HepG2 (cell line): ENCODE measurements around the gene DCAF16. TPM values are rescaled to one million over a fixed set of nuclear protein-coding genes. Genes with fewer than 3 reads are reported as not detected.

Experiments
- ATAC-seq: fragments of 200-7000 bp; cut with Tn5 transposase; 3 replicates; pipeline ENCODE4 v1.9.1; 2020; ENCODE audit warnings: mild to moderate bottlenecking, moderate library complexity
- BruUV-seq: library from RNA; stranded (reverse); fragments of 400-500 nt; replicated peaks from 2 replicates; lab custom pipeline; 2021; lab: Mats Ljungman, UMichigan
- CTCF ChIA-PET: fragments of 300-600 bp; formaldehyde crosslinking; extraction: SDS; loops from one replicate; lab custom pipeline; 2021; ENCODE audit warnings: low total read pairs, inconsistent platforms, low intra/inter-chr PET ratio; lab: Yijun Ruan, JAX
- POLR2A ChIA-PET: fragments of 350-600 bp; sonication (Branson Sonifier 250); formaldehyde crosslinking; loops from one replicate; lab custom pipeline; 2020; ENCODE audit warnings: antibody characterized with exemption, inconsistent platforms; lab: Yijun Ruan, JAX
- DNase-seq: peaks from one replicate; pipeline ENCODE4 v3.0.0-alpha.2; 2015; ENCODE audit warnings: low spot score
- FAIRE-seq: peaks from 3 replicates; lab custom pipeline; 2011; peaks lifted over from hg19 to GRCh38; lab: Jason Lieb, UNC
- H2AFZ ChIP-seq: one replicate; pipeline ENCODE4 v1.6.1; 2011; ENCODE audit warnings: low read length, inconsistent platforms
- H3K27ac ChIP-seq: fragments of 300-600 bp; 3 replicates; pipeline ENCODE4 v1.8.0; 2011; ENCODE audit warnings: mixed run types, mild to moderate bottlenecking, mixed read lengths, low read length, inconsistent platforms; ENCODE audit not compliant: insufficient read depth; ENCODE audit errors: extremely low read length
- H3K27me3 ChIP-seq, 2 experiments: fragments of 200-600 bp in 1 of 2; 2 replicates in 1 of 2; 3 replicates in 1 of 2; pipeline versions ENCODE4 v1.6.0 to v1.8.0; 2011; ENCODE audit warnings: low read length in 2 of 2, mild to moderate bottlenecking in 2 of 2, moderate library complexity in 2 of 2, inconsistent platforms in 1 of 2; ENCODE audit not compliant: insufficient read depth in 2 of 2, control insufficient read depth in 1 of 2
- H3K36me3 ChIP-seq, 2 experiments: fragments of 200-600 bp in 1 of 2; replicated peaks in 1 of 2; 2 replicates in 1 of 2; 3 replicates in 1 of 2; pipeline versions ENCODE4 v1.5.1 to v1.8.0; 2011; ENCODE audit warnings: low read length in 2 of 2, inconsistent platforms in 1 of 2; ENCODE audit not compliant: insufficient read depth in 2 of 2, control insufficient read depth in 1 of 2
- H3K4me1 ChIP-seq: 2 replicates; pipeline ENCODE4 v1.5.1; 2012; ENCODE audit warnings: low read length, inconsistent platforms; ENCODE audit not compliant: insufficient read depth
- H3K4me2 ChIP-seq: 2 replicates; pipeline ENCODE4 v1.6.0; 2011; ENCODE audit warnings: low read depth, low read length, inconsistent platforms
- H3K4me3 ChIP-seq, 3 experiments: fragments of 200-600 bp in 1 of 3; sonication (generic), shearing (Covaris generic) in 1 of 3; replicated peaks in 1 of 3; 2 replicates each; pipeline ENCODE4 v1.5.1; 2011 to 2016; ENCODE audit warnings: low read length in 3 of 3, inconsistent platforms in 2 of 3, low read depth in 2 of 3, mild to moderate bottlenecking in 2 of 3, control low read depth in 1 of 3, mixed read lengths in 1 of 3; ENCODE audit not compliant: insufficient read depth in 1 of 3
- H3K79me2 ChIP-seq: one replicate; pipeline ENCODE4 v1.6.1; 2011; ENCODE audit warnings: low read length, inconsistent platforms; ENCODE audit not compliant: insufficient read depth
- H3K9ac ChIP-seq: 2 replicates; pipeline ENCODE4 v1.6.0; 2011; ENCODE audit warnings: mild to moderate bottlenecking, low read depth, low read length, inconsistent platforms; ENCODE audit not compliant: insufficient read depth
- H3K9me3 ChIP-seq: 2 replicates; pipeline ENCODE4 v1.5.1; 2012; ENCODE audit warnings: mild to moderate bottlenecking, low read length
- H4K20me1 ChIP-seq: 2 replicates; pipeline ENCODE4 v1.6.0; 2011; ENCODE audit warnings: inconsistent platforms, mild to moderate bottlenecking, low read length, moderate library complexity; ENCODE audit not compliant: insufficient read depth
- ARHGAP35 ChIP-seq: sonication (generic); formaldehyde crosslinking; IDR thresholded peaks from 2 replicates; pipeline ENCODE4 v1.9.0; 2022; ENCODE audit warnings: mild to moderate bottlenecking, inconsistent platforms, moderate library complexity, missing genetic modification reagents, borderline replicate concordance
- CTCF ChIP-seq: sonication (generic); formaldehyde crosslinking; IDR thresholded peaks from 2 replicates; pipeline ENCODE4 v1.5.0; 2020; ENCODE audit warnings: mild to moderate bottlenecking, missing genetic modification reagents, moderate library complexity
- FOSL2 ChIP-seq: sonication (generic); formaldehyde crosslinking; IDR thresholded peaks from 2 replicates; pipeline ENCODE4 v1.4.0; 2020; ENCODE audit warnings: missing genetic modification reagents
- PAWR ChIP-seq: sonication (generic); formaldehyde crosslinking; IDR thresholded peaks from 2 replicates; pipeline ENCODE4 v1.4.0; 2020; ENCODE audit warnings: missing genetic modification reagents, mild to moderate bottlenecking, borderline replicate concordance
- PPARG ChIP-seq: conservative IDR thresholded peaks from 2 replicates; pipeline ENCODE4 v1.6.1; 2016; ENCODE audit warnings: missing biosample characterization, missing genetic modification reagents
- RFXAP ChIP-seq: sonication (generic); formaldehyde crosslinking; IDR thresholded peaks from 2 replicates; pipeline ENCODE4 v1.4.0; 2020; ENCODE audit warnings: missing genetic modification reagents, borderline replicate concordance
- SOX5 ChIP-seq: IDR thresholded peaks from 2 replicates; pipeline ENCODE4 v1.6.1; 2016; ENCODE audit warnings: borderline replicate concordance
- STAG1 ChIP-seq: sonication (generic); formaldehyde crosslinking; IDR thresholded peaks from 2 replicates; pipeline ENCODE4 v1.4.0; 2020; ENCODE audit warnings: missing genetic modification reagents
- ZNF367 ChIP-seq: sonication (generic); formaldehyde crosslinking; IDR thresholded peaks from 2 replicates; pipeline ENCODE4 v1.4.0; 2020; ENCODE audit warnings: missing genetic modification reagents, borderline replicate concordance
- ZNF816 ChIP-seq: sonication (generic); formaldehyde crosslinking; IDR thresholded peaks from 2 replicates; pipeline ENCODE4 v1.8.0; 2022; ENCODE audit warnings: missing genetic modification reagents, mild to moderate bottlenecking, borderline replicate concordance
- ZNF839 ChIP-seq: sonication (generic); formaldehyde crosslinking; IDR thresholded peaks from 2 replicates; pipeline ENCODE4 v1.4.0; 2020; ENCODE audit warnings: missing genetic modification reagents, mild to moderate bottlenecking, borderline replicate concordance
- ZSCAN9 ChIP-seq: IDR thresholded peaks from 2 replicates; pipeline ENCODE4 v1.6.1; 2016; ENCODE audit warnings: borderline replicate concordance
- WGBS: methylation state at CpG from one replicate; pipeline ENCODE4 v1.1.6; 2017; ENCODE audit warnings: low lambda C conversion rate; 5-methylcytosine and 5-hydroxymethylcytosine counted together
- in situ Hi-C: cut with HindIII; loops from 2 replicates; pipeline ENCODE4 v1.10.0; 2017; ENCODE audit warnings: low pct_unique_long_range_greater_than_20kb; ENCODE audit not compliant: extremely low pct_ligation_motif_present
- intact Hi-C: fragments of 100-400 bp; cut with micrococcal nuclease; formaldehyde crosslinking; loops from one replicate; pipeline ENCODE4 v1.10.0; 2022; ENCODE audit not compliant: unreplicated experiment
- polyA plus RNA-seq, 8 experiments: library from polyadenylated mRNA; depleted of rRNA in 3 of 8; stranded (reverse) in 7 of 8; unstranded in 1 of 8; fragments of >200 nt; fragmentation: Illumina TruSeq in 4 of 8; extraction: Trizol in 4 of 8; gene quantifications; 2 replicates each; pipeline versions ENCODE4 v1.2.1 to v1.2.3, GENCODE V29; 2011 to 2016; ENCODE audit warnings: low read depth in 4 of 8, missing spikeins in 1 of 8, mixed read lengths in 1 of 8; ENCODE audit not compliant: insufficient read depth in 1 of 8
- total RNA-seq, 5 experiments: library from RNA; depleted of rRNA; stranded (reverse); fragments of >200 nt; fragmentation: Illumina TruSeq; extraction: Trizol; gene quantifications; 2 replicates each; pipeline ENCODE4 v1.2.3, GENCODE V29; 2016; ENCODE audit warnings: low read depth in 1 of 5
- TF ChIP-seq, protein P1 (sequence below): sonication (generic); formaldehyde crosslinking; IDR thresholded peaks from 2 replicates; pipeline ENCODE4 v1.8.1; 2023; ENCODE audit warnings: mild to moderate bottlenecking, inconsistent platforms, moderate library complexity, missing genetic modification reagents, borderline replicate concordance

Gene DCAF16
- total and polyA plus RNA-seq, 2 of the 13 experiments (the other 11 are each of a cell fraction or from before 2014, with no cell fraction given), result 37.5 to 41.9 TPM

GRCh38 chr4:17762726-17763125 lies 47.8 kb downstream of the DCAF16 start:
- intact Hi-C loops, result no loop called here
- Histone ChIP-seq H3K27me3 (peaks cover 0 to 5% of the 10 kb centered on the region in 2 experiments; a peak in 1 of 5 replicates), H2AFZ (no peak overlapping the region), H3K4me2 (no peak overlapping the region), H3K9ac (no peak overlapping the region), H3K9me3 (no peaks in the 10 kb centered on the region), H3K4me1 (no peaks in the 10 kb centered on the region), H4K20me1 (no peaks in the 10 kb centered on the region), H3K27ac (no peak overlapping the region), H3K4me3 (no peak overlapping the region), H3K79me2 (no peaks in the 10 kb centered on the region), H3K36me3 (no peaks in the 10 kb centered on the region)
- FAIRE-seq (no peak), ATAC-seq (peak; percentile 54), DNase-seq (peak; percentile 25)
- POLR2A ChIA-PET, result no interaction called here
- no TSS peak for BruUV-seq
- CTCF ChIA-PET, result no interaction called here
- TF ChIP-seq SOX5 (no peak), ZNF367 (CRISPR knock-in tag) (no peak), ZSCAN9 (no peak), RFXAP (CRISPR knock-in tag) (no peak), CTCF (peak; percentile 42), ZNF839 (no peak), ARHGAP35 (no peak), FOSL2 (no peak), ZNF816 (no peak), PAWR (CRISPR knock-in tag) (no peak), STAG1 (CRISPR knock-in tag) (peak; percentile 48), PPARG (CRISPR knock-in tag) (no peak)
- TF ChIP-seq, protein P1, sequence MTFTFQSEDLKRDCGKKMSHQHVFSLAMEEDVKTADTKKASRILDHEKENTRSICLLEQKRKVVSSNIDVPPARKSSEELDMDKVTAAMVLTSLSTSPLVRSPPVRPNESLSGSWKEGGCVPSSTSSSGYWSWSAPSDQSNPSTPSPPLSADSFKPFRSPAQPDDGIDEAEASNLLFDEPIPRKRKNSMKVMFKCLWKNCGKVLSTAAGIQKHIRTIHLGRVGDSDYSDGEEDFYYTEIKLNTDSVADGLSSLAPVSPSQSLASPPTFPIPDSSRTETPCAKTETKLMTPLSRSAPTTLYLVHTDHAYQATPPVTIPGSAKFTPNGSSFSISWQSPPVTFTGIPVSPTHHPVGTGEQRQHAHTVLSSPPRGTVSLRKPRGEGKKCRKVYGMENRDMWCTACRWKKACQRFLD (CRISPR knock-in tag), result no peak
- in situ Hi-C loops, result no loop called here
- WGBS, result 0% methylated on average over 1 of the region's 1 CpG
